ENCODE results near the gene TRPM8. TPM values are rescaled to one million over a fixed set of nuclear protein-coding genes. Genes with fewer than 3 reads are reported as not detected.
"Not testable (repeated sequence)": the region's sequence is repeated elsewhere in the genome, so short reads cannot be mapped to it uniquely, and the experiment has no call there.

The TRPM8 gene
- total RNA-seq, 1 donor from 2014 or later, result not detected

- intact Hi-C loops (cut with DNase I), result no loop called here
- DNase-seq (ENCODE audit: low spot score) (no peak), ATAC-seq (no peak)
Measured at GRCh38 chr2:233929352-233930022, 12.3 kb downstream of the TRPM8 start.

- intact Hi-C loops (cut with DNase I), result no loop called here
- no peak for ATAC-seq
- no peak for DNase-seq (ENCODE audit: low spot score)
Measured at GRCh38 chr2:233934524-233934923, 17.4 kb downstream of the TRPM8 start.

- no peak for ATAC-seq
- intact Hi-C loops (cut with DNase I), result no loop called here
Measured at GRCh38 chr2:233935426-233935825, 18.3 kb downstream of the TRPM8 start.

GRCh38 chr2:233936089-233936488 lies 18.9 kb downstream of the TRPM8 start:
- intact Hi-C loops (cut with DNase I), result no loop called here
- DNase-seq (ENCODE audit: low spot score) (no peak), ATAC-seq (no peak)

More at GRCh38 chr2:233935426-233935825, 18.3 kb downstream of the TRPM8 start:
- DNase-seq (ENCODE audit: low spot score), result no peak

- intact Hi-C loops (cut with DNase I), result no loop called here
- DNase-seq (ENCODE audit: low spot score) (no peak), ATAC-seq (no peak)
Measured at GRCh38 chr2:233938676-233939370, 21.6 kb downstream of the TRPM8 start.

- ATAC-seq (no peak), DNase-seq (ENCODE audit: low spot score) (no peak)
- intact Hi-C loops (cut with DNase I), result no loop called here
Measured at GRCh38 chr2:233940376-233941276, 23.5 kb downstream of the TRPM8 start.

- intact Hi-C loops (cut with DNase I), result no loop called here
- no peak for ATAC-seq
- DNase-seq (ENCODE audit: low spot score), result no peak
Measured at GRCh38 chr2:233942731-233943130, 25.6 kb downstream of the TRPM8 start.

GRCh38 chr2:233944269-233944668 lies 27.1 kb downstream of the TRPM8 start:
- ATAC-seq (no peak), DNase-seq (ENCODE audit: low spot score) (no peak)
- intact Hi-C loops (cut with DNase I), result no loop called here

- intact Hi-C loops (cut with DNase I), result no loop called here
- ATAC-seq, result no peak
- DNase-seq (ENCODE audit: low spot score), result no peak
Measured at GRCh38 chr2:233944722-233945121, 27.5 kb downstream of the TRPM8 start.

GRCh38 chr2:233945146-233945545 lies 28.0 kb downstream of the TRPM8 start:
- intact Hi-C loops (cut with DNase I), result no loop called here
- no peak for ATAC-seq
- DNase-seq (ENCODE audit: low spot score), result no peak

GRCh38 chr2:233950078-233950825 lies 33.1 kb downstream of the TRPM8 start:
- ATAC-seq (no peak), DNase-seq (ENCODE audit: low spot score) (no peak)
- intact Hi-C loops (cut with DNase I), result no loop called here

GRCh38 chr2:233952335-233952734 lies 35.2 kb downstream of the TRPM8 start:
- DNase-seq (ENCODE audit: low spot score) (no peak), ATAC-seq (no peak)
- intact Hi-C loops (cut with DNase I), result no loop called here

GRCh38 chr2:233953087-233953801 lies 36.1 kb downstream of the TRPM8 start:
- ATAC-seq, result no peak
- DNase-seq (ENCODE audit: low spot score), result no peak
- intact Hi-C loops (cut with DNase I), result no loop called here

- ATAC-seq (no peak), DNase-seq (ENCODE audit: low spot score) (no peak)
- intact Hi-C loops (cut with DNase I), result no loop called here
Measured at GRCh38 chr2:233960203-233960602, 43.0 kb downstream of the TRPM8 start.

- intact Hi-C loops (cut with DNase I), result no loop called here
- DNase-seq (ENCODE audit: low spot score), result no peak
- ATAC-seq, result no peak
Measured at GRCh38 chr2:233961905-233962304, 44.7 kb downstream of the TRPM8 start.

GRCh38 chr2:233964581-233964980 lies 47.4 kb downstream of the TRPM8 start:
- no peak for DNase-seq (ENCODE audit: low spot score)
- no peak for ATAC-seq
- intact Hi-C loops (cut with DNase I), result no loop called here

GRCh38 chr2:233965032-233965603 lies 47.9 kb downstream of the TRPM8 start:
- no peak for ATAC-seq

GRCh38 chr2:233965646-233966045 lies 48.5 kb downstream of the TRPM8 start:
- intact Hi-C loops (cut with DNase I); DNase-seq (ENCODE audit: low spot score); ATAC-seq: not testable (repeated sequence)

More at GRCh38 chr2:233965032-233965603, 47.9 kb downstream of the TRPM8 start:
- DNase-seq (ENCODE audit: low spot score), result no peak
- intact Hi-C loops (cut with DNase I), result no loop called here
